DOHH2 (cell line): Measurements from ENCODE around the gene OXCT1.

Experiments used
- H3F3A ChIP-seq: fragments of 200-600 bp; sonication (generic), shearing (Covaris generic); 2 replicates; pipeline ENCODE4 v1.6.0; 2016; ENCODE audit warnings: antibody characterized with exemption, mild to moderate bottlenecking; ENCODE audit not compliant: control insufficient read depth, insufficient read depth
- H3K27ac ChIP-seq: fragments of 200-600 bp; sonication (generic); 2 replicates; pipeline ENCODE4 v1.5.1; 2014; ENCODE audit warnings: low read depth, mild to moderate bottlenecking, low read length, moderate library complexity
- H3K27me3 ChIP-seq: fragments of 200-600 bp; sonication (generic); 2 replicates; pipeline ENCODE4 v1.6.1; 2014; ENCODE audit warnings: mild to moderate bottlenecking, low read length, mixed read lengths; ENCODE audit not compliant: control insufficient read depth
- H3K36me3 ChIP-seq: fragments of 200-600 bp; sonication (generic); 2 replicates; pipeline ENCODE4 v1.6.1; 2014; ENCODE audit warnings: mild to moderate bottlenecking, low read length, moderate library complexity, mixed read lengths; ENCODE audit not compliant: control insufficient read depth
- H3K4me1 ChIP-seq: fragments of 200-600 bp; sonication (generic); 2 replicates; pipeline ENCODE4 v1.6.1; 2014; ENCODE audit warnings: mild to moderate bottlenecking, low read length, mixed read lengths; ENCODE audit not compliant: control insufficient read depth
- H3K4me2 ChIP-seq: fragments of 200-600 bp; sonication (generic); 2 replicates; pipeline ENCODE4 v1.6.0; 2014; ENCODE audit warnings: mild to moderate bottlenecking, low read length, moderate library complexity
- H3K4me3 ChIP-seq: fragments of 200-600 bp; sonication (generic); 2 replicates; pipeline ENCODE4 v1.5.1; 2014; ENCODE audit warnings: mild to moderate bottlenecking, low read length, mixed read lengths
- H3K79me2 ChIP-seq: fragments of 200-600 bp; sonication (generic); 2 replicates; pipeline ENCODE4 v1.6.1; 2014; ENCODE audit warnings: mild to moderate bottlenecking, low read length, mixed read lengths; ENCODE audit not compliant: control insufficient read depth
- H3K9me2 ChIP-seq: fragments of 200-600 bp; sonication (generic); replicated peaks from 2 replicates; pipeline ENCODE4 v1.6.1; 2014; ENCODE audit warnings: mild to moderate bottlenecking, low read length, mixed read lengths; ENCODE audit not compliant: control insufficient read depth
- H3K9me3 ChIP-seq: fragments of 200-600 bp; sonication (generic); 2 replicates; pipeline ENCODE4 v1.6.1; 2014; ENCODE audit warnings: antibody characterized with exemption, low read length, mixed read lengths; ENCODE audit not compliant: control insufficient read depth, insufficient read depth
- H4K20me1 ChIP-seq: fragments of 200-600 bp; sonication (generic); 2 replicates; pipeline ENCODE4 v1.6.0; 2014; ENCODE audit warnings: low read depth, mild to moderate bottlenecking, antibody characterized with exemption, low read length, moderate library complexity; ENCODE audit not compliant: control insufficient read depth, insufficient read depth
- EZH2phosphoT487 ChIP-seq: fragments of 200-600 bp; sonication (generic); IDR thresholded peaks from 2 replicates; pipeline ENCODE4 v1.6.1; 2017; ENCODE audit warnings: borderline replicate concordance, mild to moderate bottlenecking, antibody characterized with exemption, low read length, moderate library complexity, mixed read lengths
- TF ChIP-seq, protein P1 (sequence below): fragments of 200-600 bp; sonication (generic); IDR thresholded peaks from one replicate; pipeline ENCODE4 v1.5.1; 2014; ENCODE audit warnings: antibody characterized with exemption, mild to moderate bottlenecking, low read depth, low read length; ENCODE audit not compliant: poor library complexity, severe bottlenecking

OXCT1 gene

DNA sequence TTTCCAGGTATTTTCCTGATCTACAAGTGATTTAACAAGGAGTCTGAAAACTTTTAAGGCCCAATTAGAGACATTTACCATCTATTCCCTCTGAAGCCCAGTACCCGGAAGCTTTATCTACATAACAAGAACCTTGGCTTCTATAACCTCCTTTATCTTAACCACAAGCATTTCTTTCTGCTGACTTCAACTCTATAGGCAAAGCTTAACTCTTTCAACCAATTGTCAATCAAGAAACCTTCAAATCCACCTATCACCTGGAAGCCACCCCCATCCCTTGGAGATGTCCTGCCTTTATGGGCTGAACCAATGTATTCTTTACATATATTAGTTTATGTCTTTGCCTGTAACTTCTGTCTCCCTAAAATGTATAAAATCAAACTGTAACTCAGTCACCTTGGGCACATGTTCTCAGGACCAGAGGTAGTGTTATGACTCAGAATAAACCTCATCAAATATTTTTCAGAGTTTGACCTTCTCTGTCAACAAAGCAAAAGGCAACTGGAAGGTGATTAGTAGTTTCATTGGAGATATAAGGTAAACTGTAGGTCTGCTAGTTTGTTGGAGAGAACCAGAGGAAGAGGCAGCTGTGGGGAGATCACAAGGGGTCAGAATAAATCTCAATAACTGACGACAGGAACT is 21.0 kb upstream of the OXCT1 start:
- no peaks in the 10 kb centered on the region for H4K20me1 ChIP-seq
- no peaks in the 10 kb centered on the region for H3K79me2 ChIP-seq
- H3K4me3 ChIP-seq: no peak overlapping the region
- no peak overlapping the region for H3K4me2 ChIP-seq
- TF ChIP-seq, protein P1, sequence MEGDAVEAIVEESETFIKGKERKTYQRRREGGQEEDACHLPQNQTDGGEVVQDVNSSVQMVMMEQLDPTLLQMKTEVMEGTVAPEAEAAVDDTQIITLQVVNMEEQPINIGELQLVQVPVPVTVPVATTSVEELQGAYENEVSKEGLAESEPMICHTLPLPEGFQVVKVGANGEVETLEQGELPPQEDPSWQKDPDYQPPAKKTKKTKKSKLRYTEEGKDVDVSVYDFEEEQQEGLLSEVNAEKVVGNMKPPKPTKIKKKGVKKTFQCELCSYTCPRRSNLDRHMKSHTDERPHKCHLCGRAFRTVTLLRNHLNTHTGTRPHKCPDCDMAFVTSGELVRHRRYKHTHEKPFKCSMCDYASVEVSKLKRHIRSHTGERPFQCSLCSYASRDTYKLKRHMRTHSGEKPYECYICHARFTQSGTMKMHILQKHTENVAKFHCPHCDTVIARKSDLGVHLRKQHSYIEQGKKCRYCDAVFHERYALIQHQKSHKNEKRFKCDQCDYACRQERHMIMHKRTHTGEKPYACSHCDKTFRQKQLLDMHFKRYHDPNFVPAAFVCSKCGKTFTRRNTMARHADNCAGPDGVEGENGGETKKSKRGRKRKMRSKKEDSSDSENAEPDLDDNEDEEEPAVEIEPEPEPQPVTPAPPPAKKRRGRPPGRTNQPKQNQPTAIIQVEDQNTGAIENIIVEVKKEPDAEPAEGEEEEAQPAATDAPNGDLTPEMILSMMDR: no peak
- TF ChIP-seq EZH2phosphoT487: no peak
- H3K27me3 ChIP-seq: peaks cover 10% of the 10 kb centered on the region
- H3K27ac ChIP-seq: no peak overlapping the region
- no peaks in the 10 kb centered on the region for H3K36me3 ChIP-seq
- H3K9me2 ChIP-seq: no peaks in the 10 kb centered on the region
- no peaks in the 10 kb centered on the region for H3K9me3 ChIP-seq
- no peaks in the 10 kb centered on the region for H3K4me1 ChIP-seq
- no peaks in the 10 kb centered on the region for H3F3A ChIP-seq

DNA sequence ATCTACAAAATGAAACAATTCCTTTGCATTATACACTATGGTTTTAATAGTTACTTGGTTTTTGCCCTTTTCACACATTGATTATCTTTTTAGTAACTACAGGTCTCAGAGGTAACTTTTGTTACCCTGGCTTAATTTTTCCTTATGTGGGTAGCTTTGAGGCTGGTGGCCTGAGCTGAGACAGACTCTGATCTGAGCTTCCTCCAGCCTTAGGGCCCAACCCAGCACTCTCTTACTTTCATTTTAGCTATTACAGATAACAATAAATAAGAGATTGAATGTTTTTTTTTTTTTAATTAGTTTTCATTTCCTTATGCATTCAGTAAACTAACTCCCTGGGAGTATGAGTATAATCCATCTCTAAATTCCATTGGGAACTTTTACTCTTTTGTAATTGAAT is 15.1 kb upstream of the OXCT1 start:
- H4K20me1 ChIP-seq: no peaks in the 10 kb centered on the region
- no peaks in the 10 kb centered on the region for H3F3A ChIP-seq
- TF ChIP-seq, protein P1: no peak
- no peak for TF ChIP-seq EZH2phosphoT487
- no peaks in the 10 kb centered on the region for H3K4me1 ChIP-seq
- no peaks in the 10 kb centered on the region for H3K36me3 ChIP-seq
- H3K27ac ChIP-seq: no peak overlapping the region
- H3K9me2 ChIP-seq: no peaks in the 10 kb centered on the region
- no peaks in the 10 kb centered on the region for H3K27me3 ChIP-seq
- H3K4me3 ChIP-seq: no peak overlapping the region
- no peaks in the 10 kb centered on the region for H3K9me3 ChIP-seq
- H3K79me2 ChIP-seq: no peaks in the 10 kb centered on the region
- H3K4me2 ChIP-seq: no peak overlapping the region

DNA sequence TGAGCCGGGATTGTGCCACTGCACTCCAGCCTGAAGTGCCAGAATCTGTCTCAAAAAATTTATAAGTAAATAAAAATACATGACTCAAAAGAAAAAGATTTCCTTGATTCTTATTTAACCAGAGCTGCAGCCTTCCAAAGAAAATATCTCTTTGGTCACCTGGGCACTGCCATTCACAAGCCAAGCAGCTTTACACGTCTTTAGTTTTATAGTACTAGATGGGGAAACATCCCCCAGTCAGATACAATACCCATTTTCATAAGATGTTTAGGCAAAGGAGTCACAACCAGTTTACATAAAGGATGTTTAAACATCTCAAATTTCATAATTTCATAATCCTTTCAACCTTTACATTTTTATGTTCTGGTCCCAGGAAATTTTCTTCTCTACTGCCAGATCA is 13.7 kb upstream of the OXCT1 start:
- H3K36me3 ChIP-seq: no peaks in the 10 kb centered on the region
- H3K27ac ChIP-seq: no peak overlapping the region
- H3F3A ChIP-seq: no peaks in the 10 kb centered on the region
- no peaks in the 10 kb centered on the region for H3K9me2 ChIP-seq
- no peaks in the 10 kb centered on the region for H3K79me2 ChIP-seq
- TF ChIP-seq, protein P1: no peak
- TF ChIP-seq EZH2phosphoT487: no peak
- no peaks in the 10 kb centered on the region for H3K27me3 ChIP-seq
- H4K20me1 ChIP-seq: no peaks in the 10 kb centered on the region
- no peak overlapping the region for H3K4me2 ChIP-seq
- H3K4me1 ChIP-seq: no peaks in the 10 kb centered on the region
- no peak overlapping the region for H3K4me3 ChIP-seq
- H3K9me3 ChIP-seq: no peaks in the 10 kb centered on the region
